Suprapubic skin (tissue), 4 donors: ENCODE data around the gene ECE1. TPM values are rescaled to one million over a fixed set of nuclear protein-coding genes. Genes with fewer than 3 reads are reported as not detected.
"Not testable (repeated sequence)": the region's sequence is repeated elsewhere in the genome, so short reads cannot be mapped to it uniquely, and the experiment has no call there.

Source experiments
- DNase-seq, 2 donors: peaks; one replicate each; pipeline ENCODE4 v3.0.0-alpha.2; 2019; ENCODE audit warnings: low spot score in 2 of 2
- H3K27ac ChIP-seq: fragments of 200-600 bp; sonication (generic); one replicate; pipeline ENCODE4 v1.5.1; 2019
- H3K27me3 ChIP-seq: fragments of 200-600 bp; sonication (generic); one replicate; pipeline ENCODE4 v1.5.1; 2019
- H3K36me3 ChIP-seq: fragments of 200-600 bp; sonication (generic); one replicate; pipeline ENCODE4 v1.5.1; 2019
- H3K4me1 ChIP-seq: fragments of 200-600 bp; sonication (generic); one replicate; pipeline ENCODE4 v1.5.1; 2019
- H3K4me3 ChIP-seq: fragments of 200-600 bp; sonication (generic); one replicate; pipeline ENCODE4 v1.5.1; 2019; ENCODE audit warnings: mild to moderate bottlenecking
- H3K9me3 ChIP-seq: fragments of 200-600 bp; sonication (generic); one replicate; pipeline ENCODE4 v1.5.1; 2019
- CTCF ChIP-seq, 2 donors: fragments of 200-600 bp in 1 of 2; fragments of 450-650 bp in 1 of 2; sonication (generic) in 1 of 2; IDR thresholded peaks; one replicate each; pipeline ENCODE4 v1.5.1; 2016 to 2019; ENCODE audit warnings: antibody characterized with exemption in 2 of 2, mild to moderate bottlenecking in 1 of 2, moderate library complexity in 1 of 2
- EP300 ChIP-seq: sonication (generic); formaldehyde crosslinking; IDR thresholded peaks from one replicate; pipeline ENCODE4 v1.6.1; 2017; ENCODE audit warnings: antibody characterized with exemption
- POLR2A ChIP-seq, 2 donors: fragments of 450-650 bp; IDR thresholded peaks; one replicate each; pipeline ENCODE4 v1.6.1; 2017; ENCODE audit warnings: antibody characterized with exemption in 2 of 2, mild to moderate bottlenecking in 2 of 2, moderate library complexity in 2 of 2
- POLR2AphosphoS5 ChIP-seq, 3 donors: sonication (generic); formaldehyde crosslinking; IDR thresholded peaks; one replicate each; pipeline ENCODE4 v1.6.1; 2017; ENCODE audit warnings: antibody characterized with exemption in 3 of 3
- WGBS: methylation state at CpG from one replicate; pipeline ENCODE4 v1.1.5; 2018; 5-methylcytosine and 5-hydroxymethylcytosine counted together
- total RNA-seq, 4 donors: library from RNA; depleted of rRNA; stranded (reverse); fragments of >200 nt; gene quantifications; one replicate each; pipeline ENCODE4 v1.1.0, GENCODE V29; 2016

The ECE1 gene
- total RNA-seq, 4 donors from 2014 or later: 40.8 to 64.2 (median 55.3) TPM

- H3K9me3 ChIP-seq: no peaks in the 10 kb centered on the region
- no peaks in the 10 kb centered on the region for H3K27me3 ChIP-seq
- no peak overlapping the region for H3K27ac ChIP-seq
- TF ChIP-seq CTCF (IDR thresholded peaks at IDR 0.05): no peak
- no peak for TF ChIP-seq POLR2A (IDR thresholded peaks at IDR 0.05)
- TF ChIP-seq EP300: no peak
- no peak for TF ChIP-seq POLR2AphosphoS5 (IDR thresholded peaks at IDR 0.05)
- no peak overlapping the region for H3K4me3 ChIP-seq
- DNase-seq: no peak
- H3K4me1 ChIP-seq: no peaks in the 10 kb centered on the region
- WGBS: 91% methylated on average over 21 of the region's 21 CpGs
- peaks cover 75% of the 10 kb centered on the region for H3K36me3 ChIP-seq
Observed at GRCh38 chr1:21219674-21220073, 70.6 kb downstream of the ECE1 start.

GRCh38 chr1:21217812-21218596 lies 72.3 kb downstream of the ECE1 start:
- Histone ChIP-seq H3K36me3 (peaks cover 58% of the 10 kb centered on the region), H3K27ac (no peak overlapping the region), H3K9me3 (no peaks in the 10 kb centered on the region), H3K4me1 (no peaks in the 10 kb centered on the region), H3K4me3 (no peak overlapping the region), H3K27me3 (no peaks in the 10 kb centered on the region)
- TF ChIP-seq CTCF (IDR thresholded peaks at IDR 0.05) (peak in 1 of 2 donors; percentile 24), EP300 (no peak), POLR2AphosphoS5 (IDR thresholded peaks at IDR 0.05) (no peak), POLR2A (IDR thresholded peaks at IDR 0.05) (no peak)
- DNase-seq: no peak
- WGBS: 83% methylated on average over 10 of the region's 20 CpGs

- DNase-seq: no peak
- Histone ChIP-seq H3K27me3 (no peaks in the 10 kb centered on the region), H3K27ac (no peak overlapping the region), H3K4me3 (no peak overlapping the region), H3K36me3 (peaks cover 49% of the 10 kb centered on the region), H3K9me3 (no peaks in the 10 kb centered on the region), H3K4me1 (no peaks in the 10 kb centered on the region)
- TF ChIP-seq POLR2AphosphoS5 (IDR thresholded peaks at IDR 0.05) (no peak), CTCF (IDR thresholded peaks at IDR 0.05) (peak; percentile 44 to 56)
- WGBS: 82% methylated on average over 13 of the region's 19 CpGs
Observed at GRCh38 chr1:21216835-21217811, 73.1 kb downstream of the ECE1 start.

- TF ChIP-seq CTCF (IDR thresholded peaks at IDR 0.05): no peak
- no peak for TF ChIP-seq POLR2A (IDR thresholded peaks at IDR 0.05)
- no peak for TF ChIP-seq POLR2AphosphoS5 (IDR thresholded peaks at IDR 0.05)
- Histone ChIP-seq H3K27ac (no peak overlapping the region), H3K9me3 (no peaks in the 10 kb centered on the region), H3K4me1 (no peaks in the 10 kb centered on the region), H3K27me3 (no peaks in the 10 kb centered on the region), H3K4me3 (no peak overlapping the region), H3K36me3 (no peaks in the 10 kb centered on the region)
- 68% methylated on average over 3 of the region's 3 CpGs for WGBS
- DNase-seq: no peak
Observed at GRCh38 chr1:21212126-21212525, 78.1 kb downstream of the ECE1 start.

GRCh38 chr1:21208137-21208700 lies 82.0 kb downstream of the ECE1 start:
- DNase-seq, H3K4me3 ChIP-seq, H3K36me3 ChIP-seq, H3K9me3 ChIP-seq, H3K4me1 ChIP-seq, H3K27me3 ChIP-seq, H3K27ac ChIP-seq: not testable (repeated sequence)
- 89% methylated on average over 6 of the region's 6 CpGs for WGBS
